Measurements from ENCODE around the gene HRAS.
"Not testable (repeated sequence)": the region's sequence is repeated elsewhere in the genome, so short reads cannot be mapped to it uniquely, and the experiment has no call there.

The HRAS gene

DNA sequence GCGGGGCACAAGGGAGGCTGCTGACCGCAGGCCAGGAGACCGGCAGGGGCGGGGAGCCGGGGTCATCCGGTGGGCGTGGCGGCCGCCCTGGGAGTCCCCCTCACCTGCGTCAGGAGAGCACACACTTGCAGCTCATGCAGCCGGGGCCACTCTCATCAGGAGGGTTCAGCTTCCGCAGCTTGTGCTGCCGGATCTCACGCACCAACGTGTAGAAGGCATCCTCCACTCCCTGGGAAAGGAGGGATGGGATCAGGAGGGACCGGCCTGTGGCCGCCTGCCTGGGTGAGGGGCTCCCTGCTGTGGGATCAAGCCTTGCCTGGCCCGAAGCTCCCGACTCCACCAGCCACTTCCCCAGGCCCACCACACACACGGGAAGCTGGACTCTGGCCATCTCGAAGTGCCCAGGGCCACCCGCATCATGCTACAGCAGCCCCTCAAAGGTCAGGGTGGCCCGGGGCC is 2.8 kb downstream of the HRAS start:
- DNase-seq: no peak

- DNase-seq: no peak
Observed at GRCh38 chr11:531919-532526, 3.4 kb downstream of the HRAS start.

- no peak for DNase-seq
Observed at GRCh38 chr11:530960-531831, 4.2 kb downstream of the HRAS start.

GRCh38 chr11:529728-530411 is 5.5 kb downstream of the HRAS start:
- DNase-seq: no peak

GRCh38 chr11:528815-529727 is 6.3 kb downstream of the HRAS start:
- DNase-seq: no peak

DNA sequence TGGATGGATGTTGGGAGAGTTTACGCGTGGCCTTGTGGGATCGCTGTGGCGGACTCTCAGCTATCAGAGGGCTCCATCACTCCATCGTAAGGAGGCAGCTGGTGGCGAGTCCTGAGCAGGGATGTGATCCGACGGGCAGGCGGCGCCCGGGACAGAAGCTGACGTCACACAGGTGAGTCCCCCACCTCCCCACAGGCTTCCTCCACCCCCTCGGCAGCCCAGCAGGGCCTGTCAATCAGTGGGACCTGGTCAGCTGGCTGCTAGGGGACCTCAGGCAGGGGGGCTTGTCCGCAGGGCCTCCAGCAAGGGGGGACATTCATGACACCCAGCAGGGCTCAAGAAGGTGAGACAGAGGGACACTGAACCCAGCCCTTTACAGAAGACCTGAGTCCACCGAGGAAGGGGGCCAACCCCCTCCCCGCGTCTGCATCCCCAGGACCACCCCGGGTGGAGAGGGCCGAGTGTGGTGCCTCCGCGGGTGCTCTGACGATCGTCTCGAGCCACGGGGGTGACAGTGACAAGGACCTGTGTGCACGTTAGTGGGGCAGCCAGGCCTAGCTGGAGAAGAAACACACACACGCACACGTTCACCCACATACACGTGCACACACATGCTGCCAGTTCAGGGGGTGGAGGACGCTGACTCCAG is 7.1 kb downstream of the HRAS start:
- DNase-seq: no peak

GRCh38 chr11:526192-526591 is 9.2 kb downstream of the HRAS start:
- no peak for DNase-seq

- no peak for DNase-seq
Observed at GRCh38 chr11:521177-521688, 14.1 kb downstream of the HRAS start.

GRCh38 chr11:520428-521176 is 14.8 kb downstream of the HRAS start:
- no peak for DNase-seq

DNA sequence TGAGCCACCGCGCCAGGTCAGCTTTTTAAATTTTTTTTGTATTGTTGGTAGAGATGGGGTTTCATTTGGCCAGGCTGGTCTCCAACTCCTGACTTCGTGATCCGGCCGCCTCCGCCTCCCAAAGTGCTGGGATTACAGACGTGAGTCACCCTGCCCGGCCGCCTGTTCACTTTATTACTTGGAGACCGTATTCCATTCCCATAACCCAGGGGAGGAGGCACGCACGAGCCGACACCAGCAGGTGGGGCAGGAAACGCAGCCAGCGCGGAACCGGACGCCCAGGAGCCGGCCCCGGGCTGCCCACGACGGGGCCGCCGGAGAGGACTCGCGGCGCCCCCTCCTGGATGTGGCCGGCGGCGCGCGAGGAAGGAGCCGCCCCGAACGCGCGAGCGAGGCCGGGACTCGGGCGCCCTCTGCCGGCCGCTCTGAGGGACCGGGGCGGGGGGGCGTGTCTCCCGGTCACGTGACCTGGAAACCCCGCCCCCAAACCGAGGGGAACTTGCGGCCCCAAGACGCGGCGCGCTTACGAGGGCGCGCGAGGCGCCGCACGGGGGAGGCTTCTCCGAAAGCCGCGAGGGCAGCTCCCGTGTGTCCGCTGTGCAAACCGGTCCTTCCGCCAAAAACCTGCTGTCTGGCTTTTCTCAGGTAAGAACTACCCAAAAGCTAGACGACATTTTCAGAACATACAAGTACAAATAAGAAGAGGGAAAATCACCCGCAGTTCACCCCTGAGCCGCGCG is 16.7 kb downstream of the HRAS start:
- DNase-seq: no peak

- not testable (repeated sequence) for DNase-seq
Observed at GRCh38 chr11:516918-517685, 18.3 kb downstream of the HRAS start.

DNA sequence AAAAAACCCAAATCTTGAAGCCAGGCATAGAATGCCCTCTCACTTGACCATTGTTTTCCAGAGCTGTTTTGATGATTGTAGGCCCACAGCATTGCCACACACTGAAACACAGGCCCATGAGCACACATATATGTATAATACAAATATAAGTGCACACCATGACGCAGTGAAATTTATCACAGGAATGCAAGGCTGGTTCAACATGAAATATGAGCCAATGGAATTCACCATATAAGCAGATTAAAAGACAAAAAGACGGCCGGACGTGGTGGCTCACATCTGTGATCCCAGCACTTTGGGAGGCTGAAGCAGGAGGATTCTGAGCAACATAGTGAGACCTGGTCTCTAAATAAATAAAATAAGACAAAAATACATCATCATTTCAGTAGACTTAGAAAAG is 19.0 kb downstream of the HRAS start:
- no peak for DNase-seq

GRCh38 chr11:515131-515530 is 20.2 kb downstream of the HRAS start:
- no peak for DNase-seq

- DNase-seq: no peak
Observed at GRCh38 chr11:514606-515005, 20.8 kb downstream of the HRAS start.

DNA sequence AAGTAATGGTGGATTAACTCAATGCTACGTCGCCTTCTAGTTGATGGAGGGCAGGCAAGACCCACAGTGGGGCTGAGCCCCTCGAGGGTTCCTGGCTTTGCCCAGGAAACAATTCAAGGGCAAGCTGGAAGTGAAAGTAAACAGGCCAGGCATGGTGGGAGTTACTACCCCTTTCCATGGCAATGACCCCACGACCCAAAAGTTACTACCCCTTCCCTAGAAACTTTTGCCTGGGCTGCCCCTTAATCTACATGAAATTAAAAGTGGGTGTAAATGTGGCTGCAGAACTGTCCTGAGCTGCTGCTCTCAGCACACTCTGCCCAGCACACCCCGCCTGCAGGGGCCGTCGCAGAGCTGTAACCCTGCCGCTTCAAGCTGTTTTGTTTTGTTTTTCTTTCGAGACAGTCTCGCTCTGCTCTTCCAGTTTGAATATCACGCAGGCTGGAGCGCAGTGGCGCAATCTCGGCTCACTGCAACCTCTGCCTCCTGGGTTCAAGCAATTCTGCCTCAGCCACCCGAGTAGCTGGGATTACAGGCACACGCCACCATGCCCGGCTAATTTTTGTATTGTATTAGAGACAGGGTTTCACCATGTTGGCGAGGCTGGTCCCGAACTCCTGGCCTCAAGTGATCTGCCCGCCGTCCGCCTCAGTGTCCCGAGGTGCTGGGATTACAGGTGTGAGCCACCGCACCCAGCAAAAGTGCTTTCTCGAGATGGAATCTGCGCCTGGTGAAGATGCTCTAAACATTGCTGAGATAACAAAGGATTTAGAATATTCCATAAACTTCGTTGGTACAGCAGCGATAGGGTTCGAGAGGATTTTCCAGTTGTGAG is 22.4 kb downstream of the HRAS start:
- DNase-seq: no peak

GRCh38 chr11:508956-509355 is 26.4 kb downstream of the HRAS start:
- DNase-seq: no peak

DNA sequence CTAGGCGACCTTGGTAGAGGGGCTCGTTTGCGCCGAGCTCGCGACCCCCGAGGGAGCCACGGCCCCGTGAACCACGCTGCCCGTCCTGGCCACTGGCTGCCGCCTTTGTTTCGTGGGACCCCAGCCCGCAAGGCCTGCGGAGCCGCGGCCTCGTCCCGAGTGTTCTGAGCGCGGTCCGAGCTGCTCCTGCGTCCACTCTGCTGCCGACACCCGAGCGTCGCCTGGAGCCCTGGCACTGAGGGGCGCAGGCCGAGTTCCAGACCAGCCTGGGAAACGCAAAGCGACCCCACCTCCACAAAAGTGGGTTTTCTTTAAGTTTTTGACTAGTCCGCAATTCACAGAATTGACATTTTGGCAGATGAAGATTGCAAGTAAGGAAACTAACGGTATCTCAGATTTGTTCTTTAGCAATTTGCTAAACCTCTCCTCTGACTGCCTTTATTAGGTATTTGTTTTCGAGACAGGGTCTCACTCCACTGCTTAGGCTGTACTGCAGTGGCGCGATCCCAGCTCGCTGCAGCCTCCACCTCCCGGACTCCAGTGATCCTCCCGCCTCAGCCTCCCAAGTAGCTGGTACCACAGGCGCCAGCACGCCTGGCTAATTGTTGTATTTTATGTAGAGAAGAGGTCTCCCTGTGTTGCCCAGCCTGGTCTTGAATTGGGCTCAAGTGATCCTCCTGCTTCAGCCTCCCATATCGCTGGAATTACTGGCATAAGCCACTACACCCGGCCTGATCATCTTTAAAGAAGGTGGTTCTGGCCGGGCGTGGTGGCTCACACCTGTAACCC is 27.5 kb downstream of the HRAS start:
- DNase-seq: no peak

Data from COR-L47 (cell line).